Heart right ventricle (tissue), 16 donors: ENCODE results near the gene FBXW12. TPM values are rescaled to one million over a fixed set of nuclear protein-coding genes. Genes with fewer than 3 reads are reported as not detected.

Experiments
- ATAC-seq, 8 donors: fragments of 200-7000 bp; cut with Tn5 transposase; one replicate each; pipeline ENCODE4 v1.9.1; 2020; ENCODE audit warnings: mild to moderate bottlenecking in 8 of 8, moderate library complexity in 8 of 8, moderate number of reproducible peaks in 1 of 8
- DNase-seq, 2 donors: peaks; one replicate each; pipeline ENCODE4 v3.0.0-alpha.2; 2020
- H3K27ac ChIP-seq, 10 donors: fragments of 200-600 bp; sonication (generic) in 2 of 10; one replicate each; pipeline versions ENCODE4 v1.5.0 to v1.8.0; 2020 to 2022; ENCODE audit warnings: mild to moderate bottlenecking in 3 of 10
- H3K27me3 ChIP-seq, 7 donors: fragments of 200-600 bp; one replicate each; pipeline ENCODE4 v1.8.0; 2021 to 2022; ENCODE audit warnings: mild to moderate bottlenecking in 2 of 7
- H3K36me3 ChIP-seq, 9 donors: fragments of 200-600 bp; sonication (generic) in 1 of 9; one replicate each; pipeline versions ENCODE4 v1.5.0 to v1.8.0; 2020 to 2022; ENCODE audit warnings: mild to moderate bottlenecking in 2 of 9
- H3K4me1 ChIP-seq, 9 donors: fragments of 200-600 bp; sonication (generic) in 1 of 9; one replicate each; pipeline versions ENCODE4 v1.5.0 to v1.8.0; 2020 to 2022; ENCODE audit warnings: mild to moderate bottlenecking in 4 of 9
- H3K4me3 ChIP-seq, 10 donors: fragments of 200-600 bp; sonication (generic) in 2 of 10; one replicate each; pipeline versions ENCODE4 v1.5.0 to v1.8.0; 2020 to 2022; ENCODE audit warnings: mild to moderate bottlenecking in 7 of 10, moderate library complexity in 2 of 10
- H3K9me3 ChIP-seq, 11 donors: fragments of 200-600 bp in 10 of 11; sonication (generic) in 2 of 11; one replicate each; pipeline versions ENCODE4 v1.5.0 to v1.8.0; 2013 to 2022; ENCODE audit warnings: mild to moderate bottlenecking in 2 of 11, control low read depth in 1 of 11, moderate library complexity in 1 of 11
- CTCF ChIP-seq, 9 donors: fragments of 200-600 bp; sonication (generic) in 2 of 9; IDR thresholded peaks; one replicate each; pipeline versions ENCODE4 v1.5.0 to v1.8.0; 2021 to 2022; ENCODE audit warnings: antibody characterized with exemption in 9 of 9, mild to moderate bottlenecking in 5 of 9, moderate library complexity in 1 of 9
- WGBS, 2 donors: extraction: QIAGEN DNeasy Blood & Tissue Kit; methylation state at CpG; one replicate each; pipeline ENCODE4 v1.1.7; 2013; ENCODE audit warnings: inconsistent platforms in 1 of 2; 5-methylcytosine and 5-hydroxymethylcytosine counted together
- intact Hi-C, 10 donors: fragments of 100-400 bp; cut with DNase I; formaldehyde crosslinking; loops; one replicate each; pipeline versions ENCODE4 v1.11.1 to v1.14.2; 2022
- polyA plus RNA-seq, 2 donors: library from polyadenylated mRNA; stranded (reverse); fragments of 200-250 nt; gene quantifications; one replicate each; pipeline ENCODE4 v1.2.3, GENCODE V29; 2013
- total RNA-seq, 10 donors: library from RNA; stranded (reverse); fragmentation: NEBNext Ultra II Directional in 3 of 10; extraction: Animal tissue kit (Norgen Biotek cat#: 25700) in 3 of 10; gene quantifications; one replicate each; pipeline versions ENCODE4 v1.2.1 to v1.2.4, GENCODE V29; 2021 to 2023
- donor health status: Arrhythmogenic right ventricular cardiomyopathy.
- donor health status: ischemic (EF 13 %, LVEDD 7.1; RV severe dilation, severe dysfunction).
- donor health status: healthy with polysubstance abuse.
- donor health status: DM: no; HTN: yes; CAD: no.
- donor health status: DM: no; HTN: no; CAD: no.
- donor health status: ischemic (EF 25% LVEDD 6.9; RV normal size, moderate dysfunction).
- donor health status: ischemic (EF 25% LVEDD 5.7; RV mildly dilated, moderate dysfunction).
- donor health status: healthy.
- donor health status: DM: yes; HTN: yes; CAD: no.
- donor health status: Ischemic cardiomyopathy.
- donor health status: ischemic (EF 35%, LVEDD 5.7; RV mildly dilated, moderate dysfunction).
- donor health status: nonischemic (EF 11% LVEDD 7.7; RV severe dilation, severe dysfunction).
- donor health status: DM: yes; HTN: yes; CAD: no.
- donor health status: PGD.
- donor health status: ischemic (EF 29% LVEDD 5.4; RV normal size, mild dysfunction).
- donor health status: nonischemic (EF 23%, LVEDD 6.1; RV moderate dilation, normal function).

Gene FBXW12
- total and polyA plus RNA-seq, 12 donors: 0.28 to 0.29 TPM; not detected in 10

GRCh38 chr3:48411606-48412374, 39.8 kb downstream of the FBXW12 start:
- no peaks in the 10 kb centered on the region for H3K27me3 ChIP-seq
- H3K36me3 ChIP-seq: peaks cover 0 to 100% (median 29%) of the 10 kb centered on the region in 9 donors
- no peaks in the 10 kb centered on the region for H3K9me3 ChIP-seq
- intact Hi-C loops: no loop called here
- DNase-seq: no peak
- ATAC-seq: no peak
- WGBS, 2 donors: 94 to 96% methylated on average over 11 of the region's 11 CpGs
- no peak overlapping the region for H3K27ac ChIP-seq
- TF ChIP-seq CTCF (IDR thresholded peaks at IDR 0.05): no peak
- H3K4me1 ChIP-seq: no peaks in the 10 kb centered on the region
- no peak overlapping the region for H3K4me3 ChIP-seq

GRCh38 chr3:48412375-48413001, 40.5 kb downstream of the FBXW12 start:
- H3K36me3 ChIP-seq: peaks cover 0 to 100% (median 34%) of the 10 kb centered on the region in 9 donors
- intact Hi-C loops: no loop called here
- no peaks in the 10 kb centered on the region for H3K9me3 ChIP-seq
- H3K4me3 ChIP-seq: no peak overlapping the region
- ATAC-seq (no peak), DNase-seq (no peak)
- no peaks in the 10 kb centered on the region for H3K27me3 ChIP-seq
- no peak for TF ChIP-seq CTCF (IDR thresholded peaks at IDR 0.05)
- 94 to 95% methylated on average over 19 of the region's 19 CpGs for WGBS, 2 donors
- no peaks in the 10 kb centered on the region for H3K4me1 ChIP-seq
- H3K27ac ChIP-seq: no peak overlapping the region

GRCh38 chr3:48413086-48413485, 41.1 kb downstream of the FBXW12 start:
- H3K27me3 ChIP-seq: no peaks in the 10 kb centered on the region
- no peak for TF ChIP-seq CTCF (IDR thresholded peaks at IDR 0.05)
- no peaks in the 10 kb centered on the region for H3K4me1 ChIP-seq
- intact Hi-C loops: no loop called here
- DNase-seq (no peak), ATAC-seq (no peak)
- H3K27ac ChIP-seq: no peak overlapping the region
- 91 to 93% methylated on average over 8 of the region's 8 CpGs for WGBS, 2 donors
- H3K9me3 ChIP-seq: no peaks in the 10 kb centered on the region
- no peak overlapping the region for H3K4me3 ChIP-seq
- peaks cover 0 to 100% (median 40%) of the 10 kb centered on the region in 9 donors for H3K36me3 ChIP-seq

GRCh38 chr3:48413611-48414010, 41.6 kb downstream of the FBXW12 start:
- Histone ChIP-seq H3K4me1 (no peaks in the 10 kb centered on the region), H3K36me3 (peaks cover 0 to 100% (median 41%) of the 10 kb centered on the region in 9 donors), H3K27me3 (no peaks in the 10 kb centered on the region), H3K27ac (no peak overlapping the region), H3K4me3 (no peak overlapping the region), H3K9me3 (no peaks in the 10 kb centered on the region)
- WGBS, 2 donors: 91 to 94% methylated on average over 14 of the region's 14 CpGs
- no peak for TF ChIP-seq CTCF (IDR thresholded peaks at IDR 0.05)
- ATAC-seq: no peak
- intact Hi-C loops: no loop called here
- no peak for DNase-seq
